T-helper 1 cell (primary cell): ENCODE measurements around the gene MAPT.
"Not testable (repeated sequence)": the region's sequence is repeated elsewhere in the genome, so short reads cannot be mapped to it uniquely, and the experiment has no call there.

Source experiments
- DNase-seq, 5 donors: peaks; one replicate each; pipeline ENCODE4 v3.0.0-alpha.2; 2012 to 2020

The MAPT gene

GRCh38 chr17:45900723-45901415, 6.5 kb downstream of the MAPT start:
- DNase-seq: no peak

DNA sequence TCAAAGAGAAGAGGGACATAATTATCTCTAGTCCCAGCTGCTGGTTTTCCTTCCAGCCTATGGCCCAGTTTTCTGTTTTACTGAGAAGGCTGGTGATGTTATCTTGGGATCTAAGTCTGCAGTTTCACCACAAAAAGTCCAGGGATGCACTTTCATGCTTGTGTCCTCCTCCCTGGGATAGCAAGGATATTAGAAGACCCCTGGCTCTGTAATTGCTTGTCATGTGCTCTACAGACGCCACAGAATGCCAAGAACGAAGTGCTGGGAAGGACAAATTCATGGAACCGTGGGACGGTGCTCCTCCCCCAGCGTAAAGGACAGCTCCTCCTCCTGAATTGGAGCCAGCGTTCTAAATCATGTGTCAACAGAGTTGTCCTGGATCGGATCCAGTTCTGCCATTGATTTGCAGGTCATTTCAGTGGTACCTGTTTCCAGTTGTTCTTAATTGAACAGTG, 8.6 kb downstream of the MAPT start:
- no peak for DNase-seq

GRCh38 chr17:45904866-45905265, 10.5 kb downstream of the MAPT start:
- no peak for DNase-seq

DNA sequence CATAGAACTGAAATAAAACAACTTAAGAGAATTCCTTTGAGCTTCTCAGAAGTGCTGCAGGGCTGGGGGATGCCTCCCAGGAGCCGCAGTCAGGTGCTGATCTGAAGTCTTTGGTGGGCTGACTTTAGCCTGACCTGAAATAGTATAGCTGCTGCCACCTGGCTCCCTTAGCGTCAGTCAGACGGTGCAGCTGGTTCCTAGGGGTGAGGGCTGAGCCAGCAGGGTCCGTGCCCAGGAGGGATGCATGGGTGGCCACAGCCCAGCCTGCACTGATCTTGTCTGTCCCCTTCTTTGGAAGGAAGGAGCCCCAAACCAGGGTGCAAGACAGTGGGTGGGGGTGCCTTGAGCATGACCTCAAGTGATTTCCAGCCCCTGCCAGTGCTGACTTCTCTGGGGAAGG, 11.5 kb downstream of the MAPT start:
- DNase-seq: no peak

GRCh38 chr17:45906237-45906636, 11.9 kb downstream of the MAPT start:
- no peak for DNase-seq

DNA sequence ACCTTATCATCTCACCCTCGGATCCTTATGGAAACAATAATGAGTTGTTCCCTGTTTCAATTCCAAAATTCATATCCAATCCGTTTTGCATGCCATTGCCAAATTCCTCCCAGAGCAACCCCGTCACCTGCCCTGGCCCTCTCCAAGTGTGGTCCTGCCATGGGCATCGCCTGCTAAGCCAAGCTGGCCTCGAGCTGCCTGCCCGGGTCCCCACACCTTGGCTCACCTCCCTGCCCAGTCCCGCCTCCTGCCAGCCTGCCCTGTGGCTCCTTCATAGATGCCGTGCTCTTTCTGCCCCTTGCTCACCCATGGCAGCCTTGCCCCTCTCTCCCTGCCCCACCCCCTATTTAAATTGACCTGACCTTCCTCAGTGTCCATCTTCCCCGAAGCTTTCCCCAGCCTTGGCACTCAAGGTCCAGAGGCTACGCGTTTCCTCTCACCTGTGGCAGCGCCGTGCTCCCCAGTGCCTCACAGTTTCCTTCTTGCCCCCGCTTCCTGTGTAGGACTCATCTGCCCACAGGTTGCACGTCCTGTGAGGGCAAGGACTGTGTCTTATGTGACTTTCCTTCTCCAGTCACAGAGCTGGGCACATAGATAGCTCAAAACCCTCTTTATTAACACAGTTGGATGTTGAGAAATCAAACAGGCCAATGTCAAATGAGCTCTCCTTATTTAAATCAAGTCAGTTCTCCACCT, 12.7 kb downstream of the MAPT start:
- no peak for DNase-seq

GRCh38 chr17:45907750-45908395, 13.5 kb downstream of the MAPT start:
- DNase-seq: no peak

DNA sequence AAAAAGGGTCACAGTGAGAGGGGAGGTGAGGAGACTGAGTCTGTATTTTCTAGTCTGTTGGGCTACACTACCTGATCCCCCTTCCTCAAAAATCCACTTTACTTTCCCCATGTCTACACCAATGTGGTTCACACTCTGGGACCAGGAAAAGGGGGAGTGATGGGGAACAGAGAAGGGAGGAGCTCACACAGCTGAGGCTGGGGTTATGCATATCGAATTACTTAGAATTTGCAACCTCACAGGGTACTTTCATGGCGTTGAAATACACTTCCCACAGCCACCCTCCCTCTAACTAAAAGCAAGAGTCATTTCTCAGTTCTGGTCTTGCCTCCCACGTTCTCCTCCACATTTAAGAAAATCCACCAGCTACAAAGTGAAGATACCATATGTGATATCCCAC, 14.1 kb downstream of the MAPT start:
- no peak for DNase-seq

- no peak for DNase-seq
Observed at GRCh38 chr17:45908935-45909334, 14.6 kb downstream of the MAPT start.

DNA sequence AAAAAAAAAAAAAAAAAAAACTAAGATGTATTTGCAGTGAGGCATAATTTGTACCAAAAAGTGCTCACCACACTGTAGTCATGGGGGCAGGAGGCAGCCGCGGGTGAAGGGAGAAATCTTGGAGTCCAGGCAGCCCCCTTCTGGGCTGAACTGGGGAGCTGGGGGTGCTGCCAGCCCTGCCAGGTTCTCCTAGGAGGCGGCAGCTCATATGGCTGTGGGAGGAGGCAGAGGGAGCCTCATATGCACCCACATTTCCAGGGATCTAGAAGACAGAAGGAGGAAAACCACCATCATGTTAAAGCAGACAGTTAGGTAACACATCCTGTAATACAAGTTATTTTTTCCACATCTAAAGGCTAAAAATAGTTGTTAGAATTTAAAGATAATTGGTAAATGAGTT, 16.3 kb downstream of the MAPT start:
- DNase-seq: no peak

GRCh38 chr17:45912319-45912718, 18.0 kb downstream of the MAPT start:
- no peak for DNase-seq

DNA sequence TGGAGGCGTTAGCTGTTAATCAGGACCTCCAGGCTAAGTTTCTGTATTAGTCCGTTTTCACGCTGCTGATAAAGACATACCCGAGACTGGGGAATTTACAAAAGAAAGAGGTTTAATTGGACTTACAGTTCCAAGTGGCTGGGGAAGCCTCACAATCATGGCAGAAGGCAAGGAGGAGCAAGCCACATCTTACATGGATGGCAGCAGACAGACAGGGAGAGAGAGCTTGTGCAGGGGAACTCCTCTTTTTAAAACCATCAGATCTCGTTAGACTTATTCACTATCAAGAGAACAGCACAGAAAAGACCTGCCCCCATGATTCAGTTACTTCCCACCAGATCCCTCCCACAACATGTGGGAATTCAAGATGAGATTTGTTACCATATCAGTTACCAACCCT, 18.7 kb downstream of the MAPT start:
- DNase-seq: not testable (repeated sequence)

DNA sequence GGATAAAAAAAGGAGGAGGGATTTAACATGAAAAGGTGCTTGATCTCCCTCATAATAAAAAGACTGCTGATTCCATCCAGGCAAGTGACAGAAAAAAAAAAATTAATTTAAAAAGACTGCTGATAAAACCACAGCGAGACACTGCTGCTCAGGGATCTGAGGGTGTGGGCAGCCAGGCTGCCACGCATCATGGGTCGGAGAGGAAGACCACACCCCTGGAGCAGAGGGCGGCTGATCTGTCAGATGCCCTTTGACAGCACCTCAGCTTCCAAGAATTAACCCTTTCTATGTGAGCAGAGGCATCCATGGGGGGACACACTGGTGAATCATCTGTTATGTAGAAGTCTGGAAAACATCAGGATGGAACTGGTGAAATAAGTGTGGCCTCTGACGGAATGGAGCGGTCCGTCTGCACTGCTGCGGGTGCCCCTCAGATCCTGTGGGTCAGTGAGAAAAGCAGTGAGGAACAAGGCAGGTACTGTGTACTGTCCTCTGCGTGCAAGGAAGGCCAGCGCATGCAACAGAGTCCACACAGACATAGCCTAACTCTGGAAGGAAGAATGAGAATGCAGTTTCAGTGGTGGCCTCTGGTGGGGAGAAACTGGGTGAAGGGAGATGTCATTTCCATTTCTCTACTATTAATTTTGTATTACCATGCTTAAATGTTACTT, 19.8 kb downstream of the MAPT start:
- no peak for DNase-seq

GRCh38 chr17:45915263-45915662, 20.9 kb downstream of the MAPT start:
- DNase-seq: no peak

GRCh38 chr17:45917081-45917480, 22.7 kb downstream of the MAPT start:
- DNase-seq: no peak

DNA sequence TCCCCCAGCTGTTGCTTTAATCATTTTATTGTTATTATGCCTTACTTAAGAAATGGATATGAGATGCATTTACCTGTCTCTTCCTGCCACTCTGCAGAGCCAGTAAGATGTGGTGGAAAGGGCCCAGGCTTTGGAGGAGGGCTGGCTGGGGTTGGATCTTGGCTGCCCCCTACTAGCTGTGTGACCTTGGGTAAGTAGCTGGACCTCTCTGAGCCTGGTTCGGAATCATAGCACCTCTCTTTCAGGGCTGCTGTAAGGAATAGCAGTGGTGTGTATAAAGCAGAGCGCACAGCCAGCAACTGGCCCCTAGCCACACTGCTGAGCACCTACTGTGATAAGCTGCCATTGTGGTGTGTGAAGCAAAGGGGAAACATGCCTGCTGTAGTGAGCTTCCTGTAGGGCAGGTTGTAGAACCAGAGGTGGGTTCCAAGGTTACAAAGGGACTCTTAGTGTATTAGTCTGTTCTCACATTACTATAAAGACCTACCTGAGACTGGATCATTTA, 23.9 kb downstream of the MAPT start:
- no peak for DNase-seq

DNA sequence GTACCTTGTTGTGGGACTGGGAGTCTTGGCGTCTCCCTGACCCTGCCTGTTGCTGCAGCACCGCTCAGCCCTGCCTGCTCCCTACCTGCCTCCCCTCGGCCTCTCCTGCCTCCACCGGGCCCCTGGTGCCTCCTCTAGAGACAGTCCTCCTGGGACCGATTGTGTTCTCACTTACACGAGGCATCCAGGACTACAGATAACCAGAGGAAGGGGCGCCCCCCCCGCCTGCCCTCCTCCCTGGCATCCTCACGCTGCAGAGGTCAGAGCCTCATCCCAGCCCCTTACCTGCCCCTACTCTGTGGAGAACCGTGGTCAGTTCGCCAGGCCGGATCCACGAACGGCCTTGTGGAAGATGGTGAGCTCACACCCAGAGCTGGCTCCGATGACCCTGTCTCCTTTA, 24.8 kb downstream of the MAPT start:
- DNase-seq: no peak

DNA sequence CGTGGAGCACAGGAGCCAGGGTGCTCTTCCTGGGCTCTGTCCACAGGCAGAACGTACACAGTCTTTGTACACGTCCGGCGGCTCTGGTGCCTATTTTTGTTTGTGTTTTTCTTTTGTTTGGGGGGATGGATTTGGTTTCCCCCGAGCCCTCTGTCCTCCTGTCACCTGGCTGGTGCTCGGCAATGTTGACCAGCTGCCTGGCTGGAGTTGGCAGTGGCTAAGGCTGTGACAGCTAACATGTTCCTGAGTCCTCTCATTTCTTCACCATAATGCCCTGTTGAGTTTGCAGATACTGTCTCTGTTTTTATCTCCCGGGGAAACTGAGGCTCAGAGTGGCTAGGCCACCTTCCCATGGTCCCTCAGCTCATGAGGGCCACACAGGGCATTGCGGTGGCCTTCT, 25.7 kb downstream of the MAPT start:
- no peak for DNase-seq

GRCh38 chr17:45923511-45924268, 29.3 kb downstream of the MAPT start:
- DNase-seq: no peak

DNA sequence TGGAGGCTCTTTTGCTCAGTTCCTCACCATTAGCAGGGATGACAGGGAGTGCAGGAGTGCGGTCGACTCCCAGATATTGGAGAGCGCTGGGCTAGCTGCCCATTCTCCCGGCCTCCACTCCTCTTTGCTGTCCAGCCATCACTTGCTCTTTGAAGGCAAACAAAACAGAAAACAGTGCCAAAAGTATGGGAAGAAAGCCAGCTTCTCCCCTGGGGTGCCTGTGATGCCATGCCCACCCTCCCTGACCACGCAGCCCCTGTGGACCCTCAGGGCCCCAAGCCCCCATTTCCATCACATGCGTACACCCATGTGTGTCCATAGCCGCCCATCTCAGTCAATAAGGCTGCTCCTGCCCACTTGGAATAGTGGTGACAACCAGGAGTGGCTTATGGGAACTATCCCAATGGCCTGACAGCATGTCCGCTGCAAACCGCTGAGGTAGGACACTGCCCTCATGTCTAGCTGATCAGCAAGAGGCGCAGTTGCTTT, 30.0 kb downstream of the MAPT start:
- no peak for DNase-seq

GRCh38 chr17:45925311-45925710, 31.0 kb downstream of the MAPT start:
- DNase-seq: no peak

DNA sequence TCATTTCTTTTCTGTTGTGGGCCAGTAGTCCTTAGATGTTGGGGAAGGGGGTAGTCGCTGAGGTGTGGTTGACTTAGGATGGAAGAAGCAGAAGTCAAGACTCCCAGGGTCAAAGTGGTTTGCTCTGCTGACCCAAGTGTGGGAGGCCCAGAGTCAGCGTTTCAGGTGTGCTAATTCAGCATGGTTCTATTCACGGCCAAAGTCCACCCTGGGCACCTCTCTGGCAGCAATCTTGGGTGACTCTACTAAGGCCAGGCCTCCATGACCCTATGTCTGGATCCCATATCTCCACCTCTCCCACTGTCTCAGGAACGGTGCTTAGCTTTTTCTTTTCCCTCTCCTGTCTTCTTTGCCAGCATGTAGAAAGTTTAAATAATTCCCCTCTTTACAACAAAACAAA, 32.9 kb downstream of the MAPT start:
- no peak for DNase-seq
